NCI-H524 treated with DMSO at 0.1 percent for 48 hours (cell line): Measurements from ENCODE around the gene C15orf40.
A peak's percentile ranks its signal among the peaks of the same experiment; 100 is the strongest.
"Not testable (repeated sequence)": the region's sequence is repeated elsewhere in the genome, so short reads cannot be mapped to it uniquely, and the experiment has no call there.

Experiments used
- DNase-seq: peaks from one replicate; lab custom pipeline; 2025; lab: John Stamatoyannopoulos, UW

C15orf40 gene

DNA sequence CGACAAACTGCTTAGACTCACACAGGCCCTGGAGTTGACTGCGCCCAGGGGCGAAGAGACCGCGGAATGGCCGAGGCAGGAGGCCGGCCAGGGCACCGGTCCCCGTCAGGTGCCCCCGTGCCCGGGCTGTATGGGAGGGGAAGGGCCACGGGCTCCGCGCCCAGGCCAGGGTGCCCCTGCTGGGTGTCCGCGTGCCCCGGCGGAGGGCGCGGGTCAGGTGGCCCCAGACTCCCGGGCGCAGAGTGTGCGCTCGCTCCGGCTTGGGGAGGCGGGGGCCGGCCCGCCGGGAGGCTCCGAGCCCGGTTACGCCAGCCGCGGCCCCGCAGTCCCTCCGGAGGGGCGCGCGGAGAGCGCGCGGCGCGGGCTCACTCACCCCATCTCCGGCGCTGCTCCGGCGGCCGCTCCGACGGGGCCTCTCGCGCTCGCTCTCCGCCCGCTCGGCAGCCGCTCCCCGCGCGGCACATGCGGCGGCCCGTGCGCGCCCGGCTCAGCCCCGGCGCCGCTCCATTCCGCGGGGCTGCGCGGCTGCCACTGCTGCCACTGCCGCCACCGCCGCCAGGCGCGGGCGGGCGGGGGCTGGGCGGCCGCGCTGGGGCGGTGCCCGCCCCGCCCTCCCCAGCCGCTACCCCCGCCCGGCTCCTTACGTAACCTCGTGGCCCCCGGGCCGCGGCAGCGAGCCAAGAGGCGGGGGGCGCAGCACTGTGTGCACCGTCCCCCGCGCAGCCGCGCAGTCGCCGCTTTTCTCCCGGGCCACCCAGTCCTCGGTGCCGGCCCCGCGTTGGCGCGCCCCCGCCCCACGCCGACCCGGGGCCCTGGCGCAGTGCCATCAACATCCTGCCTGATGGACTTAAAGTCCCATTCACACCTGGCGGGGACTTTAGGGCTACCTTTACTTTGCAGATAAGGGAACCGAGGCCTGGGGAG lies 59.0 kb downstream of the C15orf40 start, which contains the start of gene HOMER2:
HOMER2 (minus strand) TSS at position 563 of the 924 bp plus-strand sequence; CDS start at position 378, 185 bp downstream.
- peak; percentile 39 for DNase-seq

DNA sequence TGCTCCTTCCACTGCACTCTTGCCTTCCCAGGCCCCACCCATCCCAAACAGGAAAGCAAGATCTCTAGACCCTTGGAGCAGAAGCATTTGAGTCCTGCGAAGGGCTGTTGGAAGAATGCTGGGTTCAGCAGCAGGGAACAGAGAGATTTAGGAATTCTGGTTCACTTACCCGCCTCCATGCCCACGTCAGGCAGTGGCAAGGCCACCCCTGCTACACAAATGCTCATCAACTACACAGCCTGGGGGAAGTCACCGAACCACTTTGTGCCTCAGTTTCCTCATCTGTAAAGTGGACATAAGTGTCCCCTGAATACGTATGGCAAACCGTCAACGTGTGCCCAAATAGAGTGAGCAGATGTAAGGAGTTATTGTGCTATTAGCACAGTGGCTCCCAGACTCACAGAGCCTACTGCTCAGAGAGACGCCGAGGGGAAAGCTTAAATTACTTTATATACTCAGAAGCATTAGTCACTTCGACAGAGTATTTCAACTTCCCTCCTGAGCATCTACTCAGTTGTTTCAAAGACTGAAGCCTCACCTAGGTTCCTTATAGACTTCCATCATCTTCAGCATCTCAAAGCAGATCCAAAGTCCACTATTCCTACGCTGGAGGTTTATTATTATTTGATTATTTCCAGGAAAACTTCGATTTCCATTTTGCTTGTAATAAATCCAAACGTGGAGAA lies 59.8 kb downstream of the C15orf40 start:
- DNase-seq, result no peak

DNA sequence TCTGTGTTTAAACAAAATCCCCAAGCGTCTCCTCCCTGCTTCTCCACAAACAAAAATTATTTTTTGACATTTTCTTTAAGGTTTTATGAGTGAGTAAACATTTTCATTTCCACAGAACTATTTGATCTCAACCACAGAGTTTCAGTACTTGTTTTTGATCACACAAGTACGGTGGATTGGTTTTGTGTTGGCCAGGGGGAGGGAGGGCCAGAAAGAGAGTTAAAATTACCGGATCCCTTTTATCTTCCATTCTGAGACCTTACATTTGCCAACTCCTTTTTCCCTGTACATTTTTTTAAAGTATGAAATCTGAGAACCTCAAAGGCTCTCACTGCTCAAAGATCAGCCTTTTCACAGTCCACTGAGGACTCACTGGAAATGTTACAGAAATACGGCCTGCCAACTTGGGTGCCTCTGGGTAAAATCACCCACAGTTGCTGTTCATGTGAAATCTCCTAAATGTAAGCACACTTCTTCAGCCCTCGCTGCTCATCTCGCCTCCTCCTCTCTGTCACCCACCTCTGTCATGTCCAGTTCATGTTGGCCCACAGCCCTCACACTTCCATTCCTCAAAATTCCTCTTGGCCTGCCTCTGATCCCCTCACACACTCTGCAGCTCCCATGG lies 60.6 kb downstream of the C15orf40 start:
- no peak for DNase-seq

DNA sequence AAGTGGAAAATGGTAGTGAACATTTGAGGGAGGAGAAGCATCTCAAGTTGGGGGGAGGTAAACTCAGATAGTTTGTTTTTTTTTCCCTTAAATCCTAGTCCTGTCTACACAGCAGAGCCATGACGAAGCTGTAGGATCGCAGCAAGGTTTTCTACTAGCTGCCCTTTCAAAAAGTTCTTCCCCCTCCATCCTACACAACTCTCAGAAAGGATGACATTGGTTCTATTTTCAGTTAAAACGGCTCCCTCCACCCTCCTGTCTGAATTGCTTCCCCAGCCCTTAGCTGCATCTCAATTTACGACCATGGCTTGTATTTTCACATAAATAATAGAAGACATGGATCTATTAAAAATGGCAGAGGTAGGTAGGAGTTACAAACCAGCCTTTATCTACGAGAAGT lies 61.1 kb downstream of the C15orf40 start:
- DNase-seq, result no peak

DNA sequence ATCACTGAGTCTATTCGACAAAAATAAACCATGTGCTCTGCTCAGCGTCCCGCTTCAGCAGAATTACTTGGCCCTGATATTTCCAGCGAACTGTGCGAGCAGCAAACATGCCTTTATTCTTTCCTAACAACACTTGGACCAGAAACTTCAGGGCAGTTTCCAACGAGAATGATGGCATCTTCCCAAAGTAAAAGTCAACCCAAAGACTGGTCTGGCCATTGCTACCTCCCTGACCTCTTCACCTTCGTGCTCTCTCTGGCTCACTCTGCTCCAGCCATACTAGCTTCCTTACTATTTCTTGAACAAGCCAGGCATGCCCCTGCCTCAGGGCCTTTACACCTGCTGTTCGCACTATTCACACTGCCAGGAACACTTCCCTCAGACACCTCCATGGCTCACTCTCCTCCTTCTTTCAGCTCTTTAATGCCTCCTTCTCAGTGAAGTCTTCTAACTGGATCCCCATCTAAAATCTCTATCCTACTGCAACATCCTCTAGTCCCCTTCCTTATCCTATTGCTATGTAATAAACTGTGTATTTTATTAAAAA lies 65.2 kb downstream of the C15orf40 start:
- no peak for DNase-seq

DNA sequence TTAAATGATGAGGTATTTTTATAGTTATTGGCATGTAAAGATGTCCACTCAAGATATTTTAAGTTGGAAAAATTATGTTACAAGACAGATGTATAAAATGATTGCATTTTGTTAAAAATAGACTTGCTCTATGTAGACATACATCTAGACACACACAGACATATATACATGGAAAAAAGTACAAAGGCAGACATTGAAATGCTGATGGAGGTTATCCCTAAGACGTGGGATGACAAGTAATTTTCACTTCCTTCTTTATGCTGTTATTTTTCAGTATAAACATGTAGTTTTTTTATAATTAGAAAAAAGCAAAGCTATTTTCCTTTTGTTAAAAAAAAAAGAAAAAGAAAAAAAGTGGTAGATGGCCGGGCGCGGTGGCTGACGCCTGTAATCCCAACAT lies 66.1 kb downstream of the C15orf40 start:
- DNase-seq, result no peak

DNA sequence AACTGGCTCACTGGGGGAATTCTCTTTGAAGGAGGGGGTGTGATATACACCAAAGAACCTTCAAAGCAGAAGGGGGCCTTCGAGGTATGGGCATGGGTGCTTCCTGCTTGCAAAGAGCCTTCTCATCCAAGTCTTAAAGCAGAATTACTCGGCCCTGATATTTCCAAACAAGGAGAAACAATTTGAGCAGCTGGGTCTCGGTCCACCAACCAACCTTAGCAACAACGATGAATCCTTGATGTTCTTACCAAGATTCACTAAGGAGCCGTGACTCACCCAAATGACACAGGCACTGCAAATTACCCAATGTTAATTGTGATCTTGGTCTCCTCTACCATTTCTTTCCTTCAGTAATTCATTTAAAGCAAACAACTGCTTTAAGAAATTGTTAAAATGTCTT lies 66.6 kb downstream of the C15orf40 start:
- no peak for DNase-seq

DNA sequence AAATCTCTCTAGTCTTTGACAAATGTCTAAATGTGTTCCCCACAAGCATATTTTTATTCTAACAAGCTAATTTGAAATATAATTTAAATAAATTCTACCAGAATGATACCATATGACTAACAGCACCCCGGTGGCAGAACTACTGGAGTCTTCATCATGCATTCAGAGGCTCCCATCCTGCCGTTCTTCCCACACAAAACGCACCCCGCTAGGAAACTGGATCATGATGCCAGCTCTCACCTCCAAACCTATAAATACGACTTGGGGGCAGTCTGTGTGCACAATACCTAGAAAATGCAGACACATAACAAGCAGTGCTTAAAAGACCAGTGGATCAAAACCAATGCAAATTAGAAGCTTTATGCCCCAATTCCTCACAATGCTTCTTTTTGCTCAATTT lies 67.4 kb downstream of the C15orf40 start:
- DNase-seq, result no peak

DNA sequence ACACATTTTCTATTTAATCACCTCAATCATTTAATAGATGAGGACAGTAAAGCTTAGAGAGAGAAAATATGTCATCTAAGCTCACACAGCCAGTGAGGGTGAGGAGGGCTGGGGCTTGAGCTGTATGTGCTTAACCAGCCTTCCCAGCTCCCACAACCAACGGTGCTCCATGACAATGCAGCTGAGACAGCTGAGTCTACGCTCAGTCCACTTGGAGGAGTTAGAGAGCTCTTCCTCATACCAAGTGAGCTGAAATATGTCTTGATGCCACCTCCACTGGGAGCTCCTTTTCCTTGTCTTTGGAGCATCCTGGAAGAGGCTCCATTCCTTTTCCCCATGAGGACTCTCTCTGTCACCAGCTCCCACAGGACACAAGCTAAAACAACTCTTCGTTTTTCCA lies 68.3 kb downstream of the C15orf40 start:
- no peak for DNase-seq

DNA sequence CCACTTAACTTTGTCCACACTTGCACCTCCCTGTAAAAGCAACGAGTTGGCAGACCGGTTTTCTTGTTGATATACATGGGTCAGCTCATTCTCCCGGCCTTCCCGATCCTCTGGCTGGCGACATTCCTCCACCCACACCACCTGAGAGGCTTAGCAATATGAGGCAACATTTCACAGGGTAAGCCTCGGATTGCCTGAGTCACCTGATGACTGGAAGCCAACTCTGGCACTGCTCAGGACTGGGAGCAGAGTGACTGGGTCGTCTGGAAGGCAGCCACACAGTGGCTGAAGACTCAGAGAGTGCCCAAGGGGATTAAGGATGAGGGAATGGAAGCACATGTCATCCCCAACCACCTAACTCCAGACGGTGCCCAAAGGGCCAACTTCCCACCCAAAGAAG lies 68.7 kb downstream of the C15orf40 start:
- no peak for DNase-seq

DNA sequence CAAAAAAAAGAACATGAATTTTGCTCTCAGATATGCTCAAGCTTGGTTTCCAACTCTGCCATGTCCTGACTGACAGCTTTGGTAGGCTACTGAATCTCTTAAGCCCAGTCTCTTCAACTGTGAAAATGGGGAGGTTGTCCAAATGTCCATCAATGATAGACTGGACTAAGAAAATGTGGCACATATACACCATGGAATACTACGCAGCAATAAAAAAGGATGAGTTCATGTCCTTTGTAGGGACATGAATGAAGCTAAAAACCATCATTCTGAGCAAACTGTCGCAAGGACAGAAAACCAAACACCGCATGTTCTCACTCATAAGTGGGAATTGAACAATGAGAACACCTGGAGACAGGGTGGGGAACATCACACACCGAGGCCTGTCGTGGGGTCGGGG lies 71.8 kb downstream of the C15orf40 start:
- DNase-seq, result not testable (repeated sequence)
